GM23338 (cell line): Measurements from ENCODE around the gene LDLRAD3. TPM values are rescaled to one million over a fixed set of nuclear protein-coding genes. Genes with fewer than 3 reads are reported as not detected.

ENCODE experiments used
- ATAC-seq: fragments of 200-7000 bp; cut with Tn5 transposase; 3 replicates; pipeline ENCODE4 v1.9.1; 2020
- DNase-seq: peaks from one replicate; pipeline ENCODE4 v3.0.0-alpha.2; 2015; ENCODE audit warnings: low spot score
- H2AFZ ChIP-seq: fragments of 200-600 bp; sonication (generic); 2 replicates; pipeline ENCODE4 v1.8.0; 2016; ENCODE audit warnings: antibody characterized with exemption, mild to moderate bottlenecking, moderate library complexity
- H3F3A ChIP-seq: fragments of 200-600 bp; sonication (generic); replicated peaks from 2 replicates; pipeline ENCODE4 v1.8.0; 2017; ENCODE audit warnings: antibody characterized with exemption, mixed run types, low read depth
- H3K27ac ChIP-seq: fragments of 200-600 bp; sonication (generic); 2 replicates; pipeline ENCODE4 v1.6.1; 2016; ENCODE audit warnings: low read depth
- H3K27me3 ChIP-seq: fragments of 200-600 bp; sonication (generic); 2 replicates; pipeline ENCODE4 v1.8.0; 2016; ENCODE audit warnings: mild to moderate bottlenecking, mixed run types, moderate library complexity; ENCODE audit not compliant: insufficient read depth
- H3K36me3 ChIP-seq: fragments of 200-600 bp; sonication (generic); 2 replicates; pipeline ENCODE4 v1.8.0; 2016; ENCODE audit warnings: mild to moderate bottlenecking; ENCODE audit not compliant: insufficient read depth
- H3K4me1 ChIP-seq: fragments of 200-600 bp; sonication (generic); 2 replicates; pipeline ENCODE4 v1.8.0; 2016; ENCODE audit warnings: mild to moderate bottlenecking, moderate library complexity; ENCODE audit not compliant: insufficient read depth
- H3K4me2 ChIP-seq: fragments of 200-600 bp; sonication (generic); 2 replicates; pipeline ENCODE4 v1.7.1; 2017; ENCODE audit warnings: mixed run types
- H3K4me3 ChIP-seq: fragments of 200-600 bp; sonication (generic); 2 replicates; pipeline ENCODE4 v1.6.1; 2016; ENCODE audit warnings: mixed run types
- H3K79me2 ChIP-seq: fragments of 200-600 bp; sonication (generic); replicated peaks from 2 replicates; pipeline ENCODE4 v1.8.0; 2017; ENCODE audit warnings: mild to moderate bottlenecking; ENCODE audit not compliant: insufficient read depth
- H3K9me2 ChIP-seq: fragments of 200-600 bp; sonication (generic); 2 replicates; pipeline ENCODE4 v1.8.0; 2017; ENCODE audit not compliant: insufficient read depth
- H4K20me1 ChIP-seq: fragments of 200-600 bp; sonication (generic); replicated peaks from 2 replicates; pipeline ENCODE4 v1.8.0; 2017; ENCODE audit warnings: mild to moderate bottlenecking; ENCODE audit not compliant: insufficient read depth
- H3K27ac Mint-ChIP-seq: 2 replicates; pipeline ENCODE4 v1.8.0; 2020; ENCODE audit warnings: inconsistent platforms, mild to moderate bottlenecking, moderate library complexity, mixed read lengths
- H3K27me3 Mint-ChIP-seq: 3 replicates; pipeline ENCODE4 v1.8.0; 2022; ENCODE audit warnings: low read depth, mild to moderate bottlenecking, moderate library complexity, mixed read lengths, inconsistent platforms; ENCODE audit not compliant: insufficient read depth, poor library complexity
- H3K36me3 Mint-ChIP-seq: 3 replicates; pipeline ENCODE4 v1.8.0; 2021; ENCODE audit warnings: low read depth, mild to moderate bottlenecking, inconsistent platforms, moderate library complexity, mixed read lengths
- H3K4me1 Mint-ChIP-seq: 3 replicates; pipeline ENCODE4 v1.8.0; 2020; ENCODE audit warnings: mild to moderate bottlenecking, inconsistent platforms, mixed read lengths
- H3K4me3 Mint-ChIP-seq: 3 replicates; pipeline ENCODE4 v1.8.0; 2021; ENCODE audit warnings: moderate library complexity, mild to moderate bottlenecking, inconsistent platforms, mixed read lengths
- H3K9me3 Mint-ChIP-seq: 3 replicates; pipeline ENCODE4 v1.8.0; 2020; ENCODE audit warnings: moderate library complexity, mild to moderate bottlenecking, inconsistent platforms, mixed read lengths
- CREB1 ChIP-seq: fragments of 250-450 bp; sonication (Bioruptor Pico); IDR thresholded peaks from 2 replicates; pipeline ENCODE4 v1.5.0; 2020; ENCODE audit warnings: low read depth, mild to moderate bottlenecking, moderate library complexity
- EZH2 ChIP-seq: fragments of 200-600 bp; sonication (generic); IDR thresholded peaks from one replicate; pipeline ENCODE4 v1.8.0; 2017; ENCODE audit warnings: antibody characterized with exemption, mild to moderate bottlenecking, low read depth; ENCODE audit not compliant: unreplicated experiment
- JUNB ChIP-seq: IDR thresholded peaks from one replicate; pipeline ENCODE4 v1.6.1; 2016; ENCODE audit warnings: antibody characterized with exemption; ENCODE audit not compliant: unreplicated experiment
- POLR2AphosphoS5 ChIP-seq: IDR thresholded peaks from 2 replicates; pipeline ENCODE4 v1.6.1; 2016; ENCODE audit warnings: antibody characterized with exemption, low read depth
- STAT1 ChIP-seq: IDR thresholded peaks from one replicate; pipeline ENCODE4 v1.6.1; 2016; ENCODE audit warnings: antibody characterized with exemption; ENCODE audit not compliant: unreplicated experiment
- ZNF114 ChIP-seq: fragments of 250-450 bp; sonication (Bioruptor Pico); IDR thresholded peaks from 2 replicates; pipeline ENCODE4 v1.5.0; 2020; ENCODE audit warnings: mild to moderate bottlenecking, moderate library complexity
- polyA plus RNA-seq: library from polyadenylated mRNA; unstranded; fragments of >200 nt; fragmentation: Nextera tagmentation; extraction: Ambion mirVana; gene quantifications from 2 replicates; pipeline ENCODE4 v1.2.1, GENCODE V29; 2016
- total RNA-seq: library from RNA; depleted of rRNA; stranded (reverse); fragments of >200 nt; shearing (Covaris generic); gene quantifications from 2 replicates; pipeline ENCODE4 v1.2.3, GENCODE V29; 2014
- TF ChIP-seq, protein P1 (sequence below), 2 experiments: fragments of 200-600 bp in 1 of 2; sonication (generic) in 1 of 2; conservative IDR thresholded peaks; 2 replicates each; pipeline versions ENCODE4 v1.5.1 to v1.6.1; 2016 to 2017; ENCODE audit warnings: antibody characterized with exemption in 2 of 2, low read depth in 2 of 2, mild to moderate bottlenecking in 2 of 2, moderate library complexity in 1 of 2
- TF ChIP-seq, protein P2 (sequence below): IDR thresholded peaks from 2 replicates; pipeline ENCODE4 v1.6.1; 2016; ENCODE audit warnings: antibody characterized with exemption
- TF ChIP-seq, protein P3 (sequence below): fragments of 250-450 bp; sonication (Bioruptor Pico); IDR thresholded peaks from 2 replicates; pipeline ENCODE4 v1.5.0; 2020; ENCODE audit warnings: mild to moderate bottlenecking, moderate library complexity

The LDLRAD3 gene
- total and polyA plus RNA-seq, 2 experiments from 2014 or later, result 8.5 to 19.4 TPM

DNA sequence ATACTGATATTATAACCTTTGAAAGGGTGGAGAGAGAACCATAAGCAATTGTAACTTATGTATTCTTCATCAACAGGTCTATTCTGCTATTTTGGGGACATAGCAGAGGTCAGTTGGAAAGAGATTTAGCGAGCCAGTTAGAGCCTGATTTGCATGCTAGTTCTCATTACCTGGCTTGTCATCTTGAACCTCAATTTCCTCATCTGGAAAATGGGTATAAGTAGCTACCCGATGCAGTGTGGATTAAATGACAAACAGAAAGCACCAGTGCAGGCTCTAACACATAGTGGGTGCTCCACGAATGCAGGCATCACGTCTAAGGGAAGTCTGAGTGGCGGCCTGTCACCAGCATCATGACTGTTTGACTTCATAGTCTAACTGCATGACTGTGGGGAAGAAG, 67.7 kb downstream of the LDLRAD3 start:
- H3K27ac ChIP-seq, result no peak overlapping the region
- Mint-ChIP-seq H3K4me1 (peaks cover 33% of the 10 kb centered on the region), H3K27ac (no peak overlapping the region), H3K27me3 (peaks cover 6% of the 10 kb centered on the region), H3K9me3 (no peaks in the 10 kb centered on the region), H3K36me3 (no peaks in the 10 kb centered on the region), H3K4me3 (no peak overlapping the region)
- H3K4me3 ChIP-seq, result no peak overlapping the region
- H3K4me2 ChIP-seq, result no peak overlapping the region
- peaks cover 3% of the 10 kb centered on the region for H4K20me1 ChIP-seq
- H3K79me2 ChIP-seq, result peaks cover 59% of the 10 kb centered on the region
- DNase-seq, result no peak
- H3K4me1 ChIP-seq, result peaks cover 11% of the 10 kb centered on the region
- no peak overlapping the region for H2AFZ ChIP-seq
- no peaks in the 10 kb centered on the region for H3K9me2 ChIP-seq
- H3K36me3 ChIP-seq, result no peaks in the 10 kb centered on the region
- ATAC-seq, result no peak
- TF ChIP-seq JUNB (no peak), ZNF114 (CRISPR knock-in tag) (no peak), CREB1 (CRISPR knock-in tag) (no peak), POLR2AphosphoS5 (no peak), STAT1 (no peak), EZH2 (no peak)
- TF ChIP-seq, protein P1, sequence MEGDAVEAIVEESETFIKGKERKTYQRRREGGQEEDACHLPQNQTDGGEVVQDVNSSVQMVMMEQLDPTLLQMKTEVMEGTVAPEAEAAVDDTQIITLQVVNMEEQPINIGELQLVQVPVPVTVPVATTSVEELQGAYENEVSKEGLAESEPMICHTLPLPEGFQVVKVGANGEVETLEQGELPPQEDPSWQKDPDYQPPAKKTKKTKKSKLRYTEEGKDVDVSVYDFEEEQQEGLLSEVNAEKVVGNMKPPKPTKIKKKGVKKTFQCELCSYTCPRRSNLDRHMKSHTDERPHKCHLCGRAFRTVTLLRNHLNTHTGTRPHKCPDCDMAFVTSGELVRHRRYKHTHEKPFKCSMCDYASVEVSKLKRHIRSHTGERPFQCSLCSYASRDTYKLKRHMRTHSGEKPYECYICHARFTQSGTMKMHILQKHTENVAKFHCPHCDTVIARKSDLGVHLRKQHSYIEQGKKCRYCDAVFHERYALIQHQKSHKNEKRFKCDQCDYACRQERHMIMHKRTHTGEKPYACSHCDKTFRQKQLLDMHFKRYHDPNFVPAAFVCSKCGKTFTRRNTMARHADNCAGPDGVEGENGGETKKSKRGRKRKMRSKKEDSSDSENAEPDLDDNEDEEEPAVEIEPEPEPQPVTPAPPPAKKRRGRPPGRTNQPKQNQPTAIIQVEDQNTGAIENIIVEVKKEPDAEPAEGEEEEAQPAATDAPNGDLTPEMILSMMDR (conservative IDR thresholded peaks at IDR 0.05; ENCODE audit: low read depth in 2 of 2), result no peak
- TF ChIP-seq, protein P2, sequence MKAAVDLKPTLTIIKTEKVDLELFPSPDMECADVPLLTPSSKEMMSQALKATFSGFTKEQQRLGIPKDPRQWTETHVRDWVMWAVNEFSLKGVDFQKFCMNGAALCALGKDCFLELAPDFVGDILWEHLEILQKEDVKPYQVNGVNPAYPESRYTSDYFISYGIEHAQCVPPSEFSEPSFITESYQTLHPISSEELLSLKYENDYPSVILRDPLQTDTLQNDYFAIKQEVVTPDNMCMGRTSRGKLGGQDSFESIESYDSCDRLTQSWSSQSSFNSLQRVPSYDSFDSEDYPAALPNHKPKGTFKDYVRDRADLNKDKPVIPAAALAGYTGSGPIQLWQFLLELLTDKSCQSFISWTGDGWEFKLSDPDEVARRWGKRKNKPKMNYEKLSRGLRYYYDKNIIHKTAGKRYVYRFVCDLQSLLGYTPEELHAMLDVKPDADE, result no peak
- TF ChIP-seq, protein P3, sequence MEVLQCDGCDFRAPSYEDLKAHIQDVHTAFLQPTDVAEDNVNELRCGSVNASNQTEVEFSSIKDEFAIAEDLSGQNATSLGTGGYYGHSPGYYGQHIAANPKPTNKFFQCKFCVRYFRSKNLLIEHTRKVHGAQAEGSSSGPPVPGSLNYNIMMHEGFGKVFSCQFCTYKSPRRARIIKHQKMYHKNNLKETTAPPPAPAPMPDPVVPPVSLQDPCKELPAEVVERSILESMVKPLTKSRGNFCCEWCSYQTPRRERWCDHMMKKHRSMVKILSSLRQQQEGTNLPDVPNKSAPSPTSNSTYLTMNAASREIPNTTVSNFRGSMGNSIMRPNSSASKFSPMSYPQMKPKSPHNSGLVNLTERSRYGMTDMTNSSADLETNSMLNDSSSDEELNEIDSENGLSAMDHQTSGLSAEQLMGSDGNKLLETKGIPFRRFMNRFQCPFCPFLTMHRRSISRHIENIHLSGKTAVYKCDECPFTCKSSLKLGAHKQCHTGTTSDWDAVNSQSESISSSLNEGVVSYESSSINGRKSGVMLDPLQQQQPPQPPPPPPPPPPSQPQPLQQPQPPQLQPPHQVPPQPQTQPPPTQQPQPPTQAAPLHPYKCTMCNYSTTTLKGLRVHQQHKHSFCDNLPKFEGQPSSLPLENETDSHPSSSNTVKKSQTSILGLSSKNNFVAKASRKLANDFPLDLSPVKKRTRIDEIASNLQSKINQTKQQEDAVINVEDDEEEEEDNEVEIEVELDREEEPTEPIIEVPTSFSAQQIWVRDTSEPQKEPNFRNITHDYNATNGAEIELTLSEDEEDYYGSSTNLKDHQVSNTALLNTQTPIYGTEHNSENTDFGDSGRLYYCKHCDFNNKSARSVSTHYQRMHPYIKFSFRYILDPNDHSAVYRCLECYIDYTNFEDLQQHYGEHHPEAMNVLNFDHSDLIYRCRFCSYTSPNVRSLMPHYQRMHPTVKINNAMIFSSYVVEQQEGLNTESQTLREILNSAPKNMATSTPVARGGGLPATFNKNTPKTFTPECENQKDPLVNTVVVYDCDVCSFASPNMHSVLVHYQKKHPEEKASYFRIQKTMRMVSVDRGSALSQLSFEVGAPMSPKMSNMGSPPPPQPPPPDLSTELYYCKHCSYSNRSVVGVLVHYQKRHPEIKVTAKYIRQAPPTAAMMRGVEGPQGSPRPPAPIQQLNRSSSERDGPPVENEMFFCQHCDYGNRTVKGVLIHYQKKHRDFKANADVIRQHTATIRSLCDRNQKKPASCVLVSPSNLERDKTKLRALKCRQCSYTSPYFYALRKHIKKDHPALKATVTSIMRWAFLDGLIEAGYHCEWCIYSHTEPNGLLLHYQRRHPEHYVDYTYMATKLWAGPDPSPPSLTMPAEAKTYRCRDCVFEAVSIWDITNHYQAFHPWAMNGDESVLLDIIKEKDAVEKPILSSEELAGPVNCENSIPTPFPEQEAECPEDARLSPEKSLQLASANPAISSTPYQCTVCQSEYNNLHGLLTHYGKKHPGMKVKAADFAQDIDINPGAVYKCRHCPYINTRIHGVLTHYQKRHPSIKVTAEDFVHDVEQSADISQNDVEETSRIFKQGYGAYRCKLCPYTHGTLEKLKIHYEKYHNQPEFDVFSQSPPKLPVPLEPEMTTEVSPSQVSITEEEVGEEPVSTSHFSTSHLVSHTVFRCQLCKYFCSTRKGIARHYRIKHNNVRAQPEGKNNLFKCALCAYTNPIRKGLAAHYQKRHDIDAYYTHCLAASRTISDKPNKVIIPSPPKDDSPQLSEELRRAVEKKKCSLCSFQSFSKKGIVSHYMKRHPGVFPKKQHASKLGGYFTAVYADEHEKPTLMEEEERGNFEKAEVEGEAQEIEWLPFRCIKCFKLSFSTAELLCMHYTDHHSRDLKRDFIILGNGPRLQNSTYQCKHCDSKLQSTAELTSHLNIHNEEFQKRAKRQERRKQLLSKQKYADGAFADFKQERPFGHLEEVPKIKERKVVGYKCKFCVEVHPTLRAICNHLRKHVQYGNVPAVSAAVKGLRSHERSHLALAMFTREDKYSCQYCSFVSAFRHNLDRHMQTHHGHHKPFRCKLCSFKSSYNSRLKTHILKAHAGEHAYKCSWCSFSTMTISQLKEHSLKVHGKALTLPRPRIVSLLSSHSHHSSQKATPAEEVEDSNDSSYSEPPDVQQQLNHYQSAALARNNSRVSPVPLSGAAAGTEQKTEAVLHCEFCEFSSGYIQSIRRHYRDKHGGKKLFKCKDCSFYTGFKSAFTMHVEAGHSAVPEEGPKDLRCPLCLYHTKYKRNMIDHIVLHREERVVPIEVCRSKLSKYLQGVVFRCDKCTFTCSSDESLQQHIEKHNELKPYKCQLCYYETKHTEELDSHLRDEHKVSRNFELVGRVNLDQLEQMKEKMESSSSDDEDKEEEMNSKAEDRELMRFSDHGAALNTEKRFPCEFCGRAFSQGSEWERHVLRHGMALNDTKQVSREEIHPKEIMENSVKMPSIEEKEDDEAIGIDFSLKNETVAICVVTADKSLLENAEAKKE (CRISPR knock-in tag), result no peak
- no peaks in the 10 kb centered on the region for H3K27me3 ChIP-seq
- no peaks in the 10 kb centered on the region for H3F3A ChIP-seq
